PFSK-1 (cell line): ENCODE data around the gene SGPL1.

Experiments used
- FOXP2 ChIP-seq: optimal IDR thresholded peaks from 2 replicates; pipeline ENCODE3; 2011; ENCODE audit warnings: borderline replicate concordance, control low read depth, inconsistent platforms; ENCODE audit not compliant: insufficient read depth; ENCODE audit errors: extremely low read length, extremely low read depth
- POLR2AphosphoS5 ChIP-seq: IDR thresholded peaks from 2 replicates; pipeline ENCODE4 v1.6.1; 2012; ENCODE audit warnings: low read depth, mild to moderate bottlenecking, control low read depth, low read length, moderate library complexity
- REST ChIP-seq, 2 experiments: IDR thresholded peaks; 2 replicates each; pipeline versions ENCODE4 v1.6.1 to v1.8.0; 2011 to 2012; ENCODE audit warnings: low read depth in 2 of 2, low read length in 2 of 2, control low read depth in 1 of 2, inconsistent platforms in 1 of 2, mild to moderate bottlenecking in 1 of 2, moderate library complexity in 1 of 2; ENCODE audit not compliant: insufficient read depth in 1 of 2
- SIN3A ChIP-seq: IDR thresholded peaks from 2 replicates; pipeline ENCODE4 v1.6.1; 2012; ENCODE audit warnings: mild to moderate bottlenecking, low read length, moderate library complexity, borderline replicate concordance; ENCODE audit not compliant: insufficient read depth
- TAF1 ChIP-seq: IDR thresholded peaks from 2 replicates; pipeline ENCODE4 v1.6.1; 2012; ENCODE audit warnings: low read length, control low read depth, borderline replicate concordance; ENCODE audit not compliant: insufficient read depth

Gene SGPL1

GRCh38 chr10:70777063-70777875 lies 38.5 kb upstream of the SGPL1 start:
- TF ChIP-seq TAF1, result no peak
- no peak for TF ChIP-seq SIN3A
- TF ChIP-seq POLR2AphosphoS5, result no peak
- TF ChIP-seq REST (IDR thresholded peaks at IDR 0.05; ENCODE audit: insufficient read depth in 1 of 2, low read depth in 2 of 2, low read length in 2 of 2), result no peak
- TF ChIP-seq FOXP2, result no peak

- no peak for TF ChIP-seq POLR2AphosphoS5
- no peak for TF ChIP-seq TAF1
- TF ChIP-seq FOXP2, result no peak
- TF ChIP-seq REST (IDR thresholded peaks at IDR 0.05; ENCODE audit: insufficient read depth in 1 of 2, low read depth in 2 of 2, low read length in 2 of 2), result no peak
- no peak for TF ChIP-seq SIN3A
These were observed 37.4 kb upstream of the SGPL1 start for GRCh38 chr10:70778267-70778924.

DNA sequence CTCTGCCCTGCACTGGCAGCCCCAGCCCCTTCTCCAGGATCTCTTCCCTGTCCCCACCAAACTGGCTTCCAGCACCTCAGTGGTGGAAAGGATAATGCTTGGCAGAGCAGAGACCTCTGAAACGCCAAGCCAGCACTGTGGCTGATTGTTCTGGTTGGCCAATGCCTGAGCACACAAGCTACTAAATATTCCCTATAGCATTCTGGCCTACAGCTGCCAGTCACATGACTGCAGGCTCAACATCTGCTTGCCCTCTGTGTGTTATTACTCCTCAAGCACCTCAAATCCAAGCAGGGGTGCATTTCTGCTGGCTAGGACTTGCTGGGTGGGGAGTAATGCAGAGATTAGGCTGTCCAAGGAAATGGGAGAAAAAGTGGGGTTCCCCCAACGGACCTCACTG lies 36.7 kb upstream of the SGPL1 start:
- TF ChIP-seq POLR2AphosphoS5, result no peak
- no peak for TF ChIP-seq TAF1
- TF ChIP-seq SIN3A, result no peak
- no peak for TF ChIP-seq FOXP2
- TF ChIP-seq REST (IDR thresholded peaks at IDR 0.05; ENCODE audit: insufficient read depth in 1 of 2, low read depth in 2 of 2, low read length in 2 of 2), result no peak

DNA sequence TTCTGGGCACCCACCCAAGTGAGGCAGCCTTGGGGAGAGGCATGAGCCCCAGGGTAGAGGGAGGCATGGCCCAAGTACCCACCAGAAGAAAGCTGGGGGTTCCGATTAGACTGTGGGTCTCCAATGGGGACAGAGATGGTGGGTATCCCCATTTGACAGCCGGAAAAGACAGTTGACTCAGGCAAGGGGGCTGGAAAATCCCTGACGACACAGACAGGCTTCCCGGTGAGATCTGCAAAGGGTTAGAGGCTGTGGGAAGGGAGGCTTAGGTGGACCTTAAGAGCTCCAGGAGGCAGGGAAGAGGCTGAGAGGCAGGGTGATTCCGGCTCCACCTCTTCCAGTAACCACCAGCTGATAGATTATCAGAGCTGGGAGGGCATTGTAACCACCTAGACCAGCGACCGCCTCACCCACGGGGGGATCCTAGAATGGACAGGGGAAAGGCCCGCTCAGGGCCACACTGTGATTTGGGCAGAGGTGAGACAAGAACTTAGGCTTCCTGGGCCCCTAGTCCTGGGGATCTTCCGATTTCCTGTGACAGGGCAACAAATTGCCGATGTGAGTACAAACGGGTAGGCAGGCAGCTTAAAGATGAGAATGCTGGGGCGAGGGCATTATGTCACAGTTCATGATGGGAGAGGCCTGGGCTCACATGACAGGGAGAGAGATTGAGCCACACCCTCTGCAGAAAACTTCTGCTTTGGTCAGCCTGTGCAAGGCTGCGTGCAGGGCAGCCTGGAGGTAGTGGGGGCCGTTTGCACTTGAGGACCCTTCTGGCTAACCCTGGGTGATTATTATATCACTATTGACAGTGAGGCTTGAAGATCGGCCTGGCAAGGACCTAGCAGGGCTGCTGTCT lies 36.0 kb upstream of the SGPL1 start:
- TF ChIP-seq FOXP2 (no peak), POLR2AphosphoS5 (no peak), TAF1 (no peak), SIN3A (no peak), REST (IDR thresholded peaks at IDR 0.05; ENCODE audit: insufficient read depth in 1 of 2, low read depth in 2 of 2, low read length in 2 of 2) (no peak)
